Astrocyte of the cerebellum (primary cell): ENCODE measurements around the gene SPRYD4.
"Not testable (repeated sequence)": the region's sequence is repeated elsewhere in the genome, so short reads cannot be mapped to it uniquely, and the experiment has no call there.

ENCODE experiments used
- DNase-seq: peaks from one replicate; pipeline ENCODE4 v3.0.0-alpha.2; 2011; ENCODE audit warnings: low read depth
- H3K4me3 ChIP-seq: 2 replicates; pipeline ENCODE4 v1.5.1; 2011; ENCODE audit warnings: mild to moderate bottlenecking, low read depth, low read length, moderate library complexity
- CTCF ChIP-seq: IDR thresholded peaks from 2 replicates; pipeline ENCODE4 v1.5.1; 2012; ENCODE audit warnings: low read length, low read depth, moderate library complexity, mild to moderate bottlenecking; ENCODE audit errors: missing control alignments
- in situ Hi-C: cut with HindIII; loops from 2 replicates; pipeline ENCODE4 v1.10.0; 2017; ENCODE audit warnings: low sequenced_read_pairs

Gene SPRYD4

GRCh38 chr12:56510786-56511185 is 42.4 kb downstream of the SPRYD4 start:
- no peak for DNase-seq
- in situ Hi-C loops, result loop anchor here (10.0 kb wide), 1 partner anchor 56 kb away; the partner anchor contains the start of gene MIP
- no peak for TF ChIP-seq CTCF
- no peak overlapping the region for H3K4me3 ChIP-seq

GRCh38 chr12:56514014-56514318 is 45.6 kb downstream of the SPRYD4 start:
- in situ Hi-C loops, result loop anchor here (10.0 kb wide), 1 partner anchor 59 kb away; the partner anchor contains the start of gene MIP
- H3K4me3 ChIP-seq, DNase-seq: not testable (repeated sequence)

GRCh38 chr12:56517854-56518253 is 49.5 kb downstream of the SPRYD4 start:
- in situ Hi-C loops, result loop anchor here (5.0 to 10.0 kb wide), 2 partner anchors 63 to 104 kb away; partner anchors contain the start of gene MIP
- H3K4me3 ChIP-seq, result no peak overlapping the region

GRCh38 chr12:56518570-56518969 is 50.2 kb downstream of the SPRYD4 start:
- TF ChIP-seq CTCF, result no peak
- no peak overlapping the region for H3K4me3 ChIP-seq
- in situ Hi-C loops, result loop anchor here (5.0 to 10.0 kb wide), 2 partner anchors 64 to 104 kb away; partner anchors contain the start of gene MIP
- no peak for DNase-seq

More at GRCh38 chr12:56517854-56518253, 49.5 kb downstream of the SPRYD4 start:
- DNase-seq, result no peak
- TF ChIP-seq CTCF, result no peak

- no peak for TF ChIP-seq CTCF
- DNase-seq, result no peak
- no peak overlapping the region for H3K4me3 ChIP-seq
- in situ Hi-C loops, result loop anchor here (5.0 kb wide), 1 partner anchor 52 kb away; no protein-coding TSS in a partner anchor
These were observed 51.7 kb downstream of the SPRYD4 start for GRCh38 chr12:56520048-56520447.

DNA sequence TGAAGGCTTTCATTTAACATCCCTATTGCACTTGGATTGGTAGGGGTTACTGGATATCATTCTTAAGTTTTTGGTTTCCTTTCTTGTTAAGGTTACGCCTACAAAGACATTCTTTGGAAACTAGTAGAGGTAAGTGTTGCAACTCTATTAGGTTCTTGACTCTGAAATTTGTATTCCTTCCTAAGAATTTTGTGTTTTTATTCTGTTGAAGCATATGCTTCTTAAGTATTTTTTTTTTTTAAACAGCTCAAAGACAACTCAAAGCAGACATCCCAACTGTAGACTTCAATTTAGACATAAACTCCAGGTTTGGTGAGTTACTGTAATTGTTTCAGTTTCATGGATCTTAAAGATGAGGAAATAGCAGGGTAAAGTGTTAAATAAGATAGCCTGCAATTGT is 52.1 kb downstream of the SPRYD4 start:
- no peak for TF ChIP-seq CTCF
- in situ Hi-C loops, result loop anchor here (5.0 kb wide), 1 partner anchor 52 kb away; no protein-coding TSS in a partner anchor
- no peak for DNase-seq
- H3K4me3 ChIP-seq, result no peak overlapping the region

DNA sequence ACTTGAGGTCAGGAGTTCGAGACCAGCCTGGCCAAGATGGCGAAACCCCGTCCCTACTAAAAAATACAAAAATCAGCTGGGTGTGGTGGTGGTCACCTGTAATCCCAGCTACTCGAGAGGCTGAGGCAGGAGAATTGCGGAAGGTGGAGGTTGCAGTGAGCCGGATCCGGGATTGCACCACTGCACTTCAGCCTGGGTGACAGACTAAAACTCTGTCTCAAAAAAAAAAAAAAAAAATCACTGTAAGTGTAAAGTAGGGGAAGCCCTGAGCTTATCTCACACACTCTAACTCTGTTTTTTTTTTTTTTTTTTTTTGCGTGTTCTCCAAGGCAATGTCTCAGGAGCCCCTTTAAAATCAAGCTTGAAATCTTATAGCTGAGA is 52.8 kb downstream of the SPRYD4 start:
- TF ChIP-seq CTCF, result no peak
- no peak for DNase-seq
- H3K4me3 ChIP-seq, result peak overlapping the region; percentile 72
- in situ Hi-C loops, result loop anchor here (5.0 kb wide), 1 partner anchor 51 kb away; no protein-coding TSS in a partner anchor
